NCI-H345 treated with DMSO at 0.1 percent for 48 hours (cell line): Measurements from ENCODE around the gene ISCA2.
A peak's percentile ranks its signal among the peaks of the same experiment; 100 is the strongest.

Experiments
- DNase-seq: peaks from one replicate; lab custom pipeline; 2025; ENCODE audit not compliant: unreplicated experiment; lab: John Stamatoyannopoulos, UW

The ISCA2 gene

GRCh38 chr14:74482571-74482970, 11.0 kb upstream of the ISCA2 start:
- DNase-seq, result no peak

- no peak for DNase-seq
Observed at GRCh38 chr14:74483321-74483720, 10.2 kb upstream of the ISCA2 start.

GRCh38 chr14:74486164-74486563, 7.4 kb upstream of the ISCA2 start:
- no peak for DNase-seq

GRCh38 chr14:74488786-74489397, 4.7 kb upstream of the ISCA2 start:
- DNase-seq, result no peak

GRCh38 chr14:74490486-74490885, 3.1 kb upstream of the ISCA2 start:
- DNase-seq, result no peak

GRCh38 chr14:74491956-74492775, 1.4 kb upstream of the ISCA2 start:
- no peak for DNase-seq

GRCh38 chr14:74492776-74493342, 706 bp upstream of the ISCA2 start, which contains the start of gene NPC2:
Gene NPC2 (minus strand): TSS chr14:74493305. CDS start chr14:74493274, 31 bp downstream.
- no peak for DNase-seq

GRCh38 chr14:74495356-74495755, 1.8 kb downstream of the ISCA2 start:
- DNase-seq, result no peak

- no peak for DNase-seq
Observed at GRCh38 chr14:74500417-74501134, 7.0 kb downstream of the ISCA2 start.

- DNase-seq, result peak; percentile 19
Observed at GRCh38 chr14:74501135-74501614, 7.6 kb downstream of the ISCA2 start.

- no peak for DNase-seq
Observed at GRCh38 chr14:74501691-74502090, 8.1 kb downstream of the ISCA2 start.

- DNase-seq, result no peak
Observed at GRCh38 chr14:74502236-74503019, 8.9 kb downstream of the ISCA2 start.

GRCh38 chr14:74503291-74503937, 9.8 kb downstream of the ISCA2 start:
- no peak for DNase-seq

- DNase-seq, result no peak
Observed at GRCh38 chr14:74503938-74504335, 10.4 kb downstream of the ISCA2 start.

- no peak for DNase-seq
Observed at GRCh38 chr14:74504412-74504811, 10.8 kb downstream of the ISCA2 start.

GRCh38 chr14:74504874-74505720, 11.5 kb downstream of the ISCA2 start:
- no peak for DNase-seq

GRCh38 chr14:74505831-74506230, 12.3 kb downstream of the ISCA2 start:
- no peak for DNase-seq

- DNase-seq, result no peak
Observed at GRCh38 chr14:74506411-74506851, 12.9 kb downstream of the ISCA2 start.

- no peak for DNase-seq
Observed at GRCh38 chr14:74507085-74507484, 13.5 kb downstream of the ISCA2 start.
